Fibroblast of skin of right quadriceps (primary cell): ENCODE results near the gene FAH.
A peak's percentile ranks its signal among the peaks of the same experiment; 100 is the strongest.

Source experiments
- DNase-seq: peaks from one replicate; pipeline ENCODE4 v3.0.0-alpha.2; 2013

The FAH gene

GRCh38 chr15:80174017-80174746, 21.4 kb downstream of the FAH start:
- DNase-seq, result peak; percentile 48

GRCh38 chr15:80175436-80175835, 22.6 kb downstream of the FAH start:
- no peak for DNase-seq

GRCh38 chr15:80176443-80176842, 23.6 kb downstream of the FAH start:
- no peak for DNase-seq

- DNase-seq, result no peak
Observed at GRCh38 chr15:80177156-80177555, 24.4 kb downstream of the FAH start.

GRCh38 chr15:80179025-80179759, 26.4 kb downstream of the FAH start:
- peak; percentile 89 for DNase-seq

- no peak for DNase-seq
Observed at GRCh38 chr15:80179935-80180334, 27.1 kb downstream of the FAH start.

GRCh38 chr15:80180468-80180867, 27.7 kb downstream of the FAH start:
- no peak for DNase-seq

GRCh38 chr15:80180986-80181385, 28.2 kb downstream of the FAH start:
- DNase-seq, result no peak

GRCh38 chr15:80182611-80183261, 29.9 kb downstream of the FAH start:
- DNase-seq, result peak; percentile 61

- DNase-seq, result no peak
Observed at GRCh38 chr15:80183306-80183705, 30.5 kb downstream of the FAH start.

- DNase-seq, result no peak
Observed at GRCh38 chr15:80183886-80184285, 31.1 kb downstream of the FAH start.

GRCh38 chr15:80184554-80184953, 31.8 kb downstream of the FAH start:
- DNase-seq, result no peak

GRCh38 chr15:80185152-80185551, 32.4 kb downstream of the FAH start:
- no peak for DNase-seq

- no peak for DNase-seq
Observed at GRCh38 chr15:80186066-80186465, 33.3 kb downstream of the FAH start.

- no peak for DNase-seq
Observed at GRCh38 chr15:80186597-80186996, 33.8 kb downstream of the FAH start.

GRCh38 chr15:80188251-80188650, 35.5 kb downstream of the FAH start:
- DNase-seq, result no peak

- no peak for DNase-seq
Observed at GRCh38 chr15:80191198-80191597, 38.4 kb downstream of the FAH start.

GRCh38 chr15:80191897-80192595, 39.2 kb downstream of the FAH start:
- no peak for DNase-seq

- DNase-seq, result no peak
Observed at GRCh38 chr15:80194186-80194585, 41.4 kb downstream of the FAH start.

- DNase-seq, result no peak
Observed at GRCh38 chr15:80194914-80195313, 42.1 kb downstream of the FAH start.

- DNase-seq, result no peak
Observed at GRCh38 chr15:80199366-80199765, 46.6 kb downstream of the FAH start.

- DNase-seq, result no peak
Observed at GRCh38 chr15:80199869-80200268, 47.1 kb downstream of the FAH start.

GRCh38 chr15:80201256-80202015, 48.6 kb downstream of the FAH start:
- DNase-seq, result no peak
